WTC11 (cell line): ENCODE data around the gene RNF224. TPM values are rescaled to one million over a fixed set of nuclear protein-coding genes. Genes with fewer than 3 reads are reported as not detected.

Experiments
- ATAC-seq: fragments of 200-7000 bp; cut with Tn5 transposase; 2 replicates; pipeline ENCODE4 v1.10.0; 2021; ENCODE audit warnings: mild to moderate bottlenecking, moderate library complexity
- CTCF ChIA-PET: fragments of 300-600 bp; sonication (Branson Sonifier 250); formaldehyde crosslinking; loops from one replicate; lab custom pipeline; 2021; ENCODE audit warnings: antibody characterized with exemption; lab: Charles Lee
- POLR2A ChIA-PET: fragments of 350-600 bp; sonication (Branson Sonifier 250); formaldehyde crosslinking; loops from one replicate; lab custom pipeline; 2021; ENCODE audit warnings: antibody characterized with exemption; lab: Charles Lee
- DNase-seq: peaks from one replicate; pipeline ENCODE4 v3.0.0; 2021; ENCODE audit warnings: low spot score
- H3K27ac Mint-ChIP-seq: 2 replicates; pipeline ENCODE4 v1.8.0; 2021; ENCODE audit warnings: mixed read lengths
- H3K27me3 Mint-ChIP-seq: 2 replicates; pipeline ENCODE4 v1.8.0; 2021; ENCODE audit warnings: low read depth, mild to moderate bottlenecking, moderate library complexity, mixed read lengths
- H3K36me3 Mint-ChIP-seq: 2 replicates; pipeline ENCODE4 v1.8.0; 2021; ENCODE audit warnings: mixed read lengths
- H3K4me1 Mint-ChIP-seq: 2 replicates; pipeline ENCODE4 v1.8.0; 2022; ENCODE audit warnings: mixed read lengths
- H3K4me3 Mint-ChIP-seq: 2 replicates; pipeline ENCODE4 v1.8.0; 2021; ENCODE audit warnings: mild to moderate bottlenecking, moderate library complexity, mixed read lengths
- H3K9me3 Mint-ChIP-seq: 2 replicates; pipeline ENCODE4 v1.8.0; 2021; ENCODE audit warnings: mixed read lengths
- ATF1 ChIP-seq: sonication (generic); formaldehyde crosslinking; IDR thresholded peaks from 2 replicates; pipeline ENCODE4 v1.8.1; 2023; ENCODE audit warnings: mild to moderate bottlenecking, moderate library complexity, missing genetic modification reagents
- CREM ChIP-seq: sonication (generic); formaldehyde crosslinking; IDR thresholded peaks from 2 replicates; pipeline ENCODE4 v1.8.1; 2022; ENCODE audit warnings: mild to moderate bottlenecking, missing genetic modification reagents, moderate library complexity
- ELF4 ChIP-seq: sonication (generic); formaldehyde crosslinking; IDR thresholded peaks from 2 replicates; pipeline ENCODE4 v1.8.1; 2022; ENCODE audit warnings: low read depth, mild to moderate bottlenecking, moderate library complexity, missing genetic modification reagents
- ESRRA ChIP-seq: sonication (generic); formaldehyde crosslinking; IDR thresholded peaks from 2 replicates; pipeline ENCODE4 v1.8.1; 2022; ENCODE audit warnings: mild to moderate bottlenecking, missing genetic modification reagents, borderline replicate concordance
- ETV6 ChIP-seq: sonication (generic); formaldehyde crosslinking; IDR thresholded peaks from 2 replicates; pipeline ENCODE4 v1.8.1; 2022; ENCODE audit warnings: mild to moderate bottlenecking, missing genetic modification reagents
- FOXP1 ChIP-seq: sonication (generic); formaldehyde crosslinking; IDR thresholded peaks from 2 replicates; pipeline ENCODE4 v1.8.0; 2022; ENCODE audit warnings: missing genetic modification reagents, mild to moderate bottlenecking, moderate library complexity, borderline replicate concordance
- GTF2I ChIP-seq: fragments of 250-450 bp; sonication (Bioruptor Pico); conservative IDR thresholded peaks from 2 replicates; pipeline ENCODE4 v1.4.0; 2021; ENCODE audit warnings: mild to moderate bottlenecking
- IRF2 ChIP-seq: sonication (generic); formaldehyde crosslinking; IDR thresholded peaks from 2 replicates; pipeline ENCODE4 v1.8.0; 2022; ENCODE audit warnings: low read depth, missing genetic modification reagents, borderline replicate concordance
- KAT7 ChIP-seq: sonication (generic); formaldehyde crosslinking; IDR thresholded peaks from 2 replicates; pipeline ENCODE4 v1.8.1; 2023; ENCODE audit warnings: missing genetic modification reagents, mild to moderate bottlenecking, borderline replicate concordance
- RORB ChIP-seq: fragments of 250-450 bp; sonication (Bioruptor Pico); IDR thresholded peaks from 2 replicates; pipeline ENCODE4 v1.9.0; 2021; ENCODE audit warnings: mild to moderate bottlenecking
- SMAD4 ChIP-seq: sonication (generic); formaldehyde crosslinking; IDR thresholded peaks from 2 replicates; pipeline ENCODE4 v1.8.0; 2022; ENCODE audit warnings: mild to moderate bottlenecking, missing genetic modification reagents
- TCF7 ChIP-seq: sonication (generic); formaldehyde crosslinking; IDR thresholded peaks from 2 replicates; pipeline ENCODE4 v1.8.0; 2022; ENCODE audit warnings: mild to moderate bottlenecking, low read depth, missing genetic modification reagents, moderate library complexity
- TP53 ChIP-seq: sonication (generic); formaldehyde crosslinking; IDR thresholded peaks from 2 replicates; pipeline ENCODE4 v1.8.1; 2023; ENCODE audit warnings: mild to moderate bottlenecking, missing genetic modification reagents
- ZNF396 ChIP-seq: fragments of 250-450 bp; sonication (Bioruptor Pico); IDR thresholded peaks from 2 replicates; pipeline ENCODE4 v1.8.0; 2021; ENCODE audit warnings: mild to moderate bottlenecking, moderate library complexity, borderline replicate concordance
- total RNA-seq: library from RNA; stranded (reverse); gene quantifications from 3 replicates; pipeline ENCODE4 v1.2.3, GENCODE V29; 2021
- TF ChIP-seq, protein P1 (sequence below): sonication (generic); formaldehyde crosslinking; IDR thresholded peaks from 2 replicates; pipeline ENCODE4 v1.8.1; 2023; ENCODE audit warnings: mild to moderate bottlenecking, missing genetic modification reagents
- TF ChIP-seq, protein P2 (sequence below): sonication (generic); formaldehyde crosslinking; IDR thresholded peaks from 2 replicates; pipeline ENCODE4 v1.8.0; 2022; ENCODE audit warnings: mild to moderate bottlenecking, missing genetic modification reagents
- TF ChIP-seq, protein P3 (sequence below): sonication (generic); formaldehyde crosslinking; IDR thresholded peaks from 2 replicates; pipeline ENCODE4 v1.8.1; 2023; ENCODE audit warnings: mild to moderate bottlenecking, missing genetic modification reagents, moderate library complexity
- TF ChIP-seq, protein P4 (sequence below): sonication (generic); formaldehyde crosslinking; IDR thresholded peaks from 2 replicates; pipeline ENCODE4 v1.8.0; 2022; ENCODE audit warnings: missing genetic modification reagents
- TF ChIP-seq, protein P5 (sequence below): sonication (generic); formaldehyde crosslinking; IDR thresholded peaks from 2 replicates; pipeline ENCODE4 v1.8.1; 2022; ENCODE audit warnings: low read depth, mild to moderate bottlenecking, moderate library complexity, missing genetic modification reagents, borderline replicate concordance
- TF ChIP-seq, protein P6 (sequence below): sonication (generic); formaldehyde crosslinking; IDR thresholded peaks from 2 replicates; pipeline ENCODE4 v1.8.0; 2022; ENCODE audit warnings: mild to moderate bottlenecking, missing genetic modification reagents
- TF ChIP-seq, protein P7 (sequence below): sonication (generic); formaldehyde crosslinking; IDR thresholded peaks from 2 replicates; pipeline ENCODE4 v1.8.0; 2023; ENCODE audit warnings: missing genetic modification reagents
- TF ChIP-seq, protein P8 (sequence below): fragments of 200-600 bp; IDR thresholded peaks from 2 replicates; pipeline ENCODE4 v1.8.0; 2022; ENCODE audit warnings: antibody characterized with exemption

RNF224 gene
- total RNA-seq, 1 experiment from 2014 or later, result 0.59 TPM

DNA sequence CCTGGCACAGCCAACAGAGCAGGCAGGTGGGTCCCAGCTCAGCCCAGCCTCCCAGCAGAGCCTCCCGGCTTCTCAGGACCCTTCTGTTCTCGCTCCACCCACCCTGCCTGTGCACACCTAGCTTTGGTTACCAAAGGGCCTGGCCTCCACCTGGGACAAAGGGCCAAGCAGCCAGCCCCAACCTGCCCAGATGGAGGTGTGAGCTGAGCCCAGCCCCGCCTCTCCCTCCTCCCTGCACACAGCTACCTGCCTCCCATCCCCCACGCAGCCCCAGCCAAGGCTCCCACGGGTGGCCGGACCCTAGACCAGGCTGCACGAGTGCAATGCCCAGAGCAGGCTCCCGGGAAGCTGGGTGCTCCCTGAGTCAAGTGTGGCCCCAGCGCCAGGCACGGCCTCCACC, 32.4 kb upstream of the RNF224 start:
- ChIA-PET POLR2A (interaction anchor here (1.0 to 1.2 kb wide), 2 partner anchors 9 to 46 kb away, joined by 3 read pairs; no protein-coding TSS in a partner anchor), CTCF (interaction anchor here (0.9 to 2.1 kb wide), 4 partner anchors 19 to 159 kb away, joined by 3 to 16 read pairs (median 6); no protein-coding TSS in a partner anchor)
- H3K4me1 Mint-ChIP-seq, result peaks cover 14% of the 10 kb centered on the region
- no peaks in the 10 kb centered on the region; the same call in 1 of the 2 replicates for H3K36me3 Mint-ChIP-seq
- H3K9me3 Mint-ChIP-seq, result no peaks in the 10 kb centered on the region
- TF ChIP-seq ELF4 (CRISPR knock-in tag), result no peak
- TF ChIP-seq, protein P1, sequence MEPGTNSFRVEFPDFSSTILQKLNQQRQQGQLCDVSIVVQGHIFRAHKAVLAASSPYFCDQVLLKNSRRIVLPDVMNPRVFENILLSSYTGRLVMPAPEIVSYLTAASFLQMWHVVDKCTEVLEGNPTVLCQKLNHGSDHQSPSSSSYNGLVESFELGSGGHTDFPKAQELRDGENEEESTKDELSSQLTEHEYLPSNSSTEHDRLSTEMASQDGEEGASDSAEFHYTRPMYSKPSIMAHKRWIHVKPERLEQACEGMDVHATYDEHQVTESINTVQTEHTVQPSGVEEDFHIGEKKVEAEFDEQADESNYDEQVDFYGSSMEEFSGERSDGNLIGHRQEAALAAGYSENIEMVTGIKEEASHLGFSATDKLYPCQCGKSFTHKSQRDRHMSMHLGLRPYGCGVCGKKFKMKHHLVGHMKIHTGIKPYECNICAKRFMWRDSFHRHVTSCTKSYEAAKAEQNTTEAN, result no peak
- no peak for TF ChIP-seq ESRRA (CRISPR knock-in tag)
- no peak for TF ChIP-seq CREM (CRISPR knock-in tag)
- TF ChIP-seq, protein P2, sequence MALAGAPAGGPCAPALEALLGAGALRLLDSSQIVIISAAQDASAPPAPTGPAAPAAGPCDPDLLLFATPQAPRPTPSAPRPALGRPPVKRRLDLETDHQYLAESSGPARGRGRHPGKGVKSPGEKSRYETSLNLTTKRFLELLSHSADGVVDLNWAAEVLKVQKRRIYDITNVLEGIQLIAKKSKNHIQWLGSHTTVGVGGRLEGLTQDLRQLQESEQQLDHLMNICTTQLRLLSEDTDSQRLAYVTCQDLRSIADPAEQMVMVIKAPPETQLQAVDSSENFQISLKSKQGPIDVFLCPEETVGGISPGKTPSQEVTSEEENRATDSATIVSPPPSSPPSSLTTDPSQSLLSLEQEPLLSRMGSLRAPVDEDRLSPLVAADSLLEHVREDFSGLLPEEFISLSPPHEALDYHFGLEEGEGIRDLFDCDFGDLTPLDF, result no peak
- no peak for TF ChIP-seq KAT7 (CRISPR knock-in tag)
- TF ChIP-seq ZNF396, result no peak
- no peak for TF ChIP-seq TP53 (CRISPR knock-in tag)
- TF ChIP-seq, protein P3, sequence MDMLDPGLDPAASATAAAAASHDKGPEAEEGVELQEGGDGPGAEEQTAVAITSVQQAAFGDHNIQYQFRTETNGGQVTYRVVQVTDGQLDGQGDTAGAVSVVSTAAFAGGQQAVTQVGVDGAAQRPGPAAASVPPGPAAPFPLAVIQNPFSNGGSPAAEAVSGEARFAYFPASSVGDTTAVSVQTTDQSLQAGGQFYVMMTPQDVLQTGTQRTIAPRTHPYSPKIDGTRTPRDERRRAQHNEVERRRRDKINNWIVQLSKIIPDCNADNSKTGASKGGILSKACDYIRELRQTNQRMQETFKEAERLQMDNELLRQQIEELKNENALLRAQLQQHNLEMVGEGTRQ (CRISPR knock-in tag), result no peak
- TF ChIP-seq, protein P4, sequence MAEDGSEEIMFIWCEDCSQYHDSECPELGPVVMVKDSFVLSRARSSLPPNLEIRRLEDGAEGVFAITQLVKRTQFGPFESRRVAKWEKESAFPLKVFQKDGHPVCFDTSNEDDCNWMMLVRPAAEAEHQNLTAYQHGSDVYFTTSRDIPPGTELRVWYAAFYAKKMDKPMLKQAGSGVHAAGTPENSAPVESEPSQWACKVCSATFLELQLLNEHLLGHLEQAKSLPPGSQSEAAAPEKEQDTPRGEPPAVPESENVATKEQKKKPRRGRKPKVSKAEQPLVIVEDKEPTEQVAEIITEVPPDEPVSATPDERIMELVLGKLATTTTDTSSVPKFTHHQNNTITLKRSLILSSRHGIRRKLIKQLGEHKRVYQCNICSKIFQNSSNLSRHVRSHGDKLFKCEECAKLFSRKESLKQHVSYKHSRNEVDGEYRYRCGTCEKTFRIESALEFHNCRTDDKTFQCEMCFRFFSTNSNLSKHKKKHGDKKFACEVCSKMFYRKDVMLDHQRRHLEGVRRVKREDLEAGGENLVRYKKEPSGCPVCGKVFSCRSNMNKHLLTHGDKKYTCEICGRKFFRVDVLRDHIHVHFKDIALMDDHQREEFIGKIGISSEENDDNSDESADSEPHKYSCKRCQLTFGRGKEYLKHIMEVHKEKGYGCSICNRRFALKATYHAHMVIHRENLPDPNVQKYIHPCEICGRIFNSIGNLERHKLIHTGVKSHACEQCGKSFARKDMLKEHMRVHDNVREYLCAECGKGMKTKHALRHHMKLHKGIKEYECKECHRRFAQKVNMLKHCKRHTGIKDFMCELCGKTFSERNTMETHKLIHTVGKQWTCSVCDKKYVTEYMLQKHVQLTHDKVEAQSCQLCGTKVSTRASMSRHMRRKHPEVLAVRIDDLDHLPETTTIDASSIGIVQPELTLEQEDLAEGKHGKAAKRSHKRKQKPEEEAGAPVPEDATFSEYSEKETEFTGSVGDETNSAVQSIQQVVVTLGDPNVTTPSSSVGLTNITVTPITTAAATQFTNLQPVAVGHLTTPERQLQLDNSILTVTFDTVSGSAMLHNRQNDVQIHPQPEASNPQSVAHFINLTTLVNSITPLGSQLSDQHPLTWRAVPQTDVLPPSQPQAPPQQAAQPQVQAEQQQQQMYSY (CRISPR knock-in tag), result no peak
- TF ChIP-seq IRF2, result no peak
- TF ChIP-seq TCF7 (CRISPR knock-in tag), result no peak
- TF ChIP-seq, protein P5, sequence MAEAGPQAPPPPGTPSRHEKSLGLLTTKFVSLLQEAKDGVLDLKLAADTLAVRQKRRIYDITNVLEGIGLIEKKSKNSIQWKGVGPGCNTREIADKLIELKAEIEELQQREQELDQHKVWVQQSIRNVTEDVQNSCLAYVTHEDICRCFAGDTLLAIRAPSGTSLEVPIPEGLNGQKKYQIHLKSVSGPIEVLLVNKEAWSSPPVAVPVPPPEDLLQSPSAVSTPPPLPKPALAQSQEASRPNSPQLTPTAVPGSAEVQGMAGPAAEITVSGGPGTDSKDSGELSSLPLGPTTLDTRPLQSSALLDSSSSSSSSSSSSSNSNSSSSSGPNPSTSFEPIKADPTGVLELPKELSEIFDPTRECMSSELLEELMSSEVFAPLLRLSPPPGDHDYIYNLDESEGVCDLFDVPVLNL, result no peak
- no peak for TF ChIP-seq ETV6 (CRISPR knock-in tag)
- TF ChIP-seq FOXP1, result no peak
- H3K4me3 Mint-ChIP-seq, result no peak overlapping the region
- no peaks in the 10 kb centered on the region for H3K27me3 Mint-ChIP-seq
- peak; percentile 8; the same call in 1 of the 2 replicates for ATAC-seq
- H3K27ac Mint-ChIP-seq, result peak overlapping the region; percentile 69; the same call in 1 of the 2 replicates
- no peak for DNase-seq

DNA sequence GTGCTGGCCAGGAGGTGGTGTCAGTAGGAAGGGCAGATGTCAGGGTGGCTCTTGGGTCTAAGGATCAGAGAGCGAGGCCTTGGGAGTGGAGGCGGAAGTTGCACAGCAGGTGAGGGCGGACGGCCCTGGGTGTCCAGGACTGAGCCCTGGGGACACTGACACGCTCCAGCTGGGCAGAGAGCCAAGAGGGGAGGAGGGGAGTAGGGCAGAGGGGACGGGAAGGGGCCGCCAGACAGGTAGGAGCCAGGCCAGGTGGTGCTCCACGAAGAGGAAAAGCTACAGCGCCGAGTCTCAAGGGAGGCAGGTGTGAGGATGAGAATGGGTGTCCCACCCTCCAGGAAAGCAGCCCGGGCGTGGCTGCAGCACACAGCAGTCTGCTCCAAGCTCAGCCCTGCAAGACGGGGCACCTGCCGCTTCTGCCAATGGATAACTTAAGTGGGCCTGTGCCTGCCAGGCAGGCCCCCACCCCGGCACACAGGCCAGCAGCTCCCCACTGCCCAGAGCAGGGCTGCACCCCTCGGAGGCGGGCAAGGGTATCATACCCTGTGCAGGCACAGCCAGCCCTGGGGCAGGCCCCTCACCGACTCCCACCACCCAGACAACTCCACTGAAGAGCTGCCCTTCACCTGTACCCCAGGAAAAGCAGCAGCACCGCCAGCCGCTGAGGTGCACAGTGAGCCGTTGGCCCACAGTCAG, 31.6 kb upstream of the RNF224 start:
- H3K36me3 Mint-ChIP-seq, result no peaks in the 10 kb centered on the region; the same call in 1 of the 2 replicates
- H3K4me1 Mint-ChIP-seq, result peaks cover 14% of the 10 kb centered on the region
- DNase-seq (no peak), ATAC-seq (no peak)
- no peak overlapping the region for H3K4me3 Mint-ChIP-seq
- H3K9me3 Mint-ChIP-seq, result no peaks in the 10 kb centered on the region
- peak overlapping the region; percentile 69 for H3K27ac Mint-ChIP-seq
- ChIA-PET CTCF (interaction anchor here (0.6 to 2.1 kb wide), 5 partner anchors 20 to 128 kb away, joined by 3 to 16 read pairs (median 3); no protein-coding TSS in a partner anchor), POLR2A (interaction anchor here (1.2 kb wide), 1 partner anchor 45 kb away, joined by 3 read pairs; no protein-coding TSS in a partner anchor)
- no peaks in the 10 kb centered on the region for H3K27me3 Mint-ChIP-seq
- TF ChIP-seq, protein P6, sequence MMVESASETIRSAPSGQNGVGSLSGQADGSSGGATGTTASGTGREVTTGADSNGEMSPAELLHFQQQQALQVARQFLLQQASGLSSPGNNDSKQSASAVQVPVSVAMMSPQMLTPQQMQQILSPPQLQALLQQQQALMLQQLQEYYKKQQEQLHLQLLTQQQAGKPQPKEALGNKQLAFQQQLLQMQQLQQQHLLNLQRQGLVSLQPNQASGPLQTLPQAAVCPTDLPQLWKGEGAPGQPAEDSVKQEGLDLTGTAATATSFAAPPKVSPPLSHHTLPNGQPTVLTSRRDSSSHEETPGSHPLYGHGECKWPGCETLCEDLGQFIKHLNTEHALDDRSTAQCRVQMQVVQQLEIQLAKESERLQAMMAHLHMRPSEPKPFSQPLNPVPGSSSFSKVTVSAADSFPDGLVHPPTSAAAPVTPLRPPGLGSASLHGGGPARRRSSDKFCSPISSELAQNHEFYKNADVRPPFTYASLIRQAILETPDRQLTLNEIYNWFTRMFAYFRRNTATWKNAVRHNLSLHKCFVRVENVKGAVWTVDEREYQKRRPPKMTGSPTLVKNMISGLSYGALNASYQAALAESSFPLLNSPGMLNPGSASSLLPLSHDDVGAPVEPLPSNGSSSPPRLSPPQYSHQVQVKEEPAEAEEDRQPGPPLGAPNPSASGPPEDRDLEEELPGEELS (CRISPR knock-in tag), result no peak
- TF ChIP-seq RORB (CRISPR knock-in tag) (no peak), SMAD4 (no peak), FOXP1 (no peak), GTF2I (CRISPR knock-in tag) (no peak), ETV6 (CRISPR knock-in tag) (no peak), ATF1 (CRISPR knock-in tag) (no peak)
- TF ChIP-seq, protein P7, sequence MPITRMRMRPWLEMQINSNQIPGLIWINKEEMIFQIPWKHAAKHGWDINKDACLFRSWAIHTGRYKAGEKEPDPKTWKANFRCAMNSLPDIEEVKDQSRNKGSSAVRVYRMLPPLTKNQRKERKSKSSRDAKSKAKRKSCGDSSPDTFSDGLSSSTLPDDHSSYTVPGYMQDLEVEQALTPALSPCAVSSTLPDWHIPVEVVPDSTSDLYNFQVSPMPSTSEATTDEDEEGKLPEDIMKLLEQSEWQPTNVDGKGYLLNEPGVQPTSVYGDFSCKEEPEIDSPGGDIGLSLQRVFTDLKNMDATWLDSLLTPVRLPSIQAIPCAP (CRISPR knock-in tag), result no peak
- TF ChIP-seq, protein P8, sequence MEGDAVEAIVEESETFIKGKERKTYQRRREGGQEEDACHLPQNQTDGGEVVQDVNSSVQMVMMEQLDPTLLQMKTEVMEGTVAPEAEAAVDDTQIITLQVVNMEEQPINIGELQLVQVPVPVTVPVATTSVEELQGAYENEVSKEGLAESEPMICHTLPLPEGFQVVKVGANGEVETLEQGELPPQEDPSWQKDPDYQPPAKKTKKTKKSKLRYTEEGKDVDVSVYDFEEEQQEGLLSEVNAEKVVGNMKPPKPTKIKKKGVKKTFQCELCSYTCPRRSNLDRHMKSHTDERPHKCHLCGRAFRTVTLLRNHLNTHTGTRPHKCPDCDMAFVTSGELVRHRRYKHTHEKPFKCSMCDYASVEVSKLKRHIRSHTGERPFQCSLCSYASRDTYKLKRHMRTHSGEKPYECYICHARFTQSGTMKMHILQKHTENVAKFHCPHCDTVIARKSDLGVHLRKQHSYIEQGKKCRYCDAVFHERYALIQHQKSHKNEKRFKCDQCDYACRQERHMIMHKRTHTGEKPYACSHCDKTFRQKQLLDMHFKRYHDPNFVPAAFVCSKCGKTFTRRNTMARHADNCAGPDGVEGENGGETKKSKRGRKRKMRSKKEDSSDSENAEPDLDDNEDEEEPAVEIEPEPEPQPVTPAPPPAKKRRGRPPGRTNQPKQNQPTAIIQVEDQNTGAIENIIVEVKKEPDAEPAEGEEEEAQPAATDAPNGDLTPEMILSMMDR, result no peak
